HG03175 (cell line): Measurements from ENCODE around the gene COL15A1.

Experiments
- ATAC-seq: cut with Tn5 transposase; IDR thresholded peaks from one replicate; pipeline ENCODE4 v1.9.1; 2021; ENCODE audit warnings: mild to moderate bottlenecking, moderate library complexity; ENCODE audit not compliant: unreplicated experiment

The COL15A1 gene

DNA sequence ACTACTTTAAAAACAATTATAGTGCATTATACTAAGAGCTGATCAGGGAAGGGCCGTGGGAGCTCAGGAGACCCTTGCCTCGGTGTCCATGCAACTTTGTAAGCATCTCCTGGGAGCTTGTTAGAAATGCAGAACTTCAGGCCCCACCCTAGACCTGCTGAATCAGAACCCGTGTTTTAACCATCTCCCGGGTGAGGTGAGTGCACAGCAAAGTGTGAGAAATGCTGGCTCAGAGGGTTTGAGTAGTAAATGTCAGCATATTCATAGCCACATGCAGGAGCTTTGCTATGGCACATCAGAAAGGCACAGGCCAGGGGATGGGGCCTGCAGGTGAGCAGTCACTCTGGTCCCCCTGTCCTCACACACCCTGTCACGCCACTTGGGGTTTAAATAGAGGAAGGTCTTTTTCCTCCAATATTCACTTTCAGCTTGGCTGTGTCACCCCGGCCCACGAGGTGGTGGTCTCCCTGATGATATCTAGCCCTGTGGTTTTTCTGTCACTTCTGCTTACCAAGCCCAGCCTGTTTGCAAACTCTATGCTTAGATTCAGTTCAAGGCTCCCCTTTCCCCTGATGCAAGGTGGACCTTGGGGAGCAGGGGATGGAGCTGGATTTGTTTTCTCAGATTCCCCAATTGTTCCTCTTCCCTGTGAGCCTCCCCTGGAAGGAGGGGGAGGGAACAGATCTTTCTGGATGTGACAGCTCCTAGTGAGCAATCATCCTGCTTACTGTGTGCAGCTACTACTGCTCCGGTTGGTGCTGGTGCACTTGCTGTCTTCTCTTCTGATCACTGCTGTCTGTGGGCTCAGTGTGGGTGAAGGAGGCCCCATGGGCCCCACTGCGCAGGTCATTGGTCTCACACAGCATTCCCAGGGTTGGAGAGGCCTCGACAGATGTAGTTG is 109.4 kb downstream of the COL15A1 start:
- ATAC-seq, result no peak

DNA sequence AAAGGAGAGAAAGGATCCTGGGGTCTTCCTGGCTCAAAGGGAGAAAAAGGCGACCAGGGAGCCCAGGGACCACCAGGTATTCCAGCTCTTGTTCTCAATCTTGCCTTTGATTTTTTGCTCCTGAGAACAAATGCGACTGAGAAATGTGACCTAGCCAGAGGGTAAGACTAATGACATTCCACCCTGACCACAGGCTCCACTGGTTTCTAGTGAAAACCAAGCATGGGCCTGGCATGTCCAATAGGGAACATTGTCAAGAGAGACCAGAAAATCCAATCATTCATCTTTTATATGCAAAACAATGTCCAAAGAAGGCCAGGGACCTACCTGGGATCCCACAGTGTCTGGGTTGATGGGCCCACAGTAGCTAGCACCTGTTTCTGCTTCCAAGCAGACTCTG is 110.9 kb downstream of the COL15A1 start:
- ATAC-seq, result no peak

DNA sequence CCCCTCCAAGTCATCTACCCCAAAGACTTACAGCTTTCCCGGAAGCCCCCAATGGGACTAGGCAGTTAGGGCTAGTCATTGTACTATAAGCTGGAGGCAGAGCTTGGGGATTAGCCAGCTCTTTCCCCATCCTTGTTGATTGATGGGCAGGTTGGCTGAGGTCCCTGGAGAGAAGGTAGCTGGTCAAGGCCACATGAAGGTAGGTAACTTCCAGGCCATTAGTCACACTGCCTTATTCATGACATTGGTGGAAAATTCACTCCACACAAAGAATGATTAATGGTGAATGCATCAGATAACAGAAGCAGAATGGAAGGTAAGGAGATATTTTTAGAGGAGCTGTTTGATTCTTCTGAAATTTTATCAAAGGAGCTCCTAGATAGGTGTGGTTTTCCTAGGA is 111.7 kb downstream of the COL15A1 start:
- ATAC-seq, result no peak

DNA sequence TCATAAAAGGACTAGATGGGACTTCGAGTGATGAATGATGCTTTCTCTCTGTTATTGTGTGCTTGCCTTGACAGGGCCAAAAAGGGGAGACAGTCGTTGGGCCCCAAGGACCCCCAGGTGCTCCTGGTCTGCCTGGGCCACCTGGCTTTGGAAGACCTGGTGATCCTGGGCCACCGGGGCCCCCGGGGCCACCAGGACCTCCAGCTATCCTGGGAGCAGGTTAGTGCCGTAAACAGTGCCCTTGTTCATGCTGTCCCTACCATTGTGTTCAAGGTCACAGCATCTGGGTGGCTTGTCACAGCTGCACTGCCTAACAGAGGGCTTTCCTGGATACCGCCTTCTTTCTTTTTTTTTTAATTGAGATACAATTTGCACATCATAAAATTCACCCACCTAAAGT is 112.5 kb downstream of the COL15A1 start:
- ATAC-seq, result no peak

DNA sequence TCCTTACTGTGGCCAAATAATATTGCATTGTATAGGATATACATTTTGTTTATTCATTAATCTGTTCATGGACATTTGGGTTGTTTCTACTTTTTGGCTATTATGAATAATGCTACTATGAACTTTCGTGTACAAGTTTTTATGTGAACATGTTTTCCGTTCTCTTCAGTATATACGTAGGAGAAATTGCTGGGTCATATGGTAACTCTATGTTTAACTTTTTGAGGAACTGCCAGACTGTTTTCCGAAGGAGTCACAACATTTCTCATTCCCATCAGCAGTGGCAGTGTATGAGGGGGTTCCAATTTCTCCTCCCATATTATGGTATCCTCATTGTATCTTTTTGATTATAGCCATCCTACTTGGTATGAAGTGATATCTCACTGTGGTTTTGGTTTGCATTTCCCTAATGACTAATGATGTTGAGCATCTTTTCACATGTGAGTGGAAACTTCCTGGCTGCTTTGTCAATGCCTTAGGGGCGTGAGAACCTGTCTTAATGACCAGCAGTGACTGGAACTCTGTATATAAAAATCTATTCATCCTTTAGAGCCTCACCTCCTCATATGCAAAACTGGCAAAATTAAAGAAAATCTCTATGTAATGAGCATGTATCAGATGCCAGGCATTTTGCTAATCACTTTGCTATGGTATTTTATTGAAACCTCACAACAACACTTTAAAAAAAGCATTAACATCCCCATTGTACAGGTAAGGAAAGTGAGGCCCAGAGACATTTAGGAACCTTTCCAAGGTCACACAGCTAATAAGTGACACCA is 113.4 kb downstream of the COL15A1 start:
- ATAC-seq, result peak; percentile 39

DNA sequence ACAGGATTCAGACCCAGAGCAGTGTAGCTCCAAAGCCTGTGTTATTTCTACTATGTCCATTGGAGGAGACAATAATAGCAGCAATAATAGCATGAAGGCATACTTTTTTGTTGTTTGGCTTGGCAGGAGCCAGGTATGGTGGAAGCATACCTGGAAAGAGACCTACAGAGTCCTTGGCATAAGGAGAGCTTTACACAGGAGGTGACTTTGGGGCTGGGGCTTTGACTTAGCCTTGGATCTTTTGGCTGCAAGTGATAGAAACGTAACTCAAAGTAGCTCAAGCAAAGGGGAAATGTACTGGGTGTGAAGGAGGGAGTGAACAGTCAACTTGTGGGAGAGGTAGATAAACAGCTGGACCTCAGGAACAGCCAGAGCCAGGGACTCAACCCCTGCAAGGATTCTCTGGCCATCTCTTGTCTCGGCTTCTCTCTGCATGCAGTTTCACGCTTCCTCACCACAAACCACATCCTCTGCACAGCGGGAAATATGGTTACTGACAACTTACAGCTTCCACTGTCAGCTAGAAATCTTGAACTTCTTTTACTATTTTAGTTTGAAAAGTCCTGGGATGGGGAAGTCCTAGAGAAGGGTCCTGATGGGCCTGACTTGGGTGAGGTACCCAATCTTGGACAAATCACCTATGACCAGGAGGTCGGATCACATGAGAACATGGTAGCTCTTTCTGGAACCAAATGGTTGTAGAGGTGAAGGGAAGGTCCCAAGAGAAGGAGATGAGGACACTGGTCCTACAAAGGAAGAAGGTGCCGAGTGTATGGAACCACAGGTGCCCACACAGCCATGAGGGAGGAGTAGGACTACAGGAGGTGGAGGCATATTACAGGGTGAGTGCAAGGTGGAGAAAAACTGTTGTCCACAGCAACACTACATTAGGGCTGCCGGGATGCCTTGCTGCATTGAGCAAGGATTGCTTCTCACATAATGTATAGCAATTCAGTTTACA is 114.2 kb downstream of the COL15A1 start:
- ATAC-seq, result peak; percentile 81

DNA sequence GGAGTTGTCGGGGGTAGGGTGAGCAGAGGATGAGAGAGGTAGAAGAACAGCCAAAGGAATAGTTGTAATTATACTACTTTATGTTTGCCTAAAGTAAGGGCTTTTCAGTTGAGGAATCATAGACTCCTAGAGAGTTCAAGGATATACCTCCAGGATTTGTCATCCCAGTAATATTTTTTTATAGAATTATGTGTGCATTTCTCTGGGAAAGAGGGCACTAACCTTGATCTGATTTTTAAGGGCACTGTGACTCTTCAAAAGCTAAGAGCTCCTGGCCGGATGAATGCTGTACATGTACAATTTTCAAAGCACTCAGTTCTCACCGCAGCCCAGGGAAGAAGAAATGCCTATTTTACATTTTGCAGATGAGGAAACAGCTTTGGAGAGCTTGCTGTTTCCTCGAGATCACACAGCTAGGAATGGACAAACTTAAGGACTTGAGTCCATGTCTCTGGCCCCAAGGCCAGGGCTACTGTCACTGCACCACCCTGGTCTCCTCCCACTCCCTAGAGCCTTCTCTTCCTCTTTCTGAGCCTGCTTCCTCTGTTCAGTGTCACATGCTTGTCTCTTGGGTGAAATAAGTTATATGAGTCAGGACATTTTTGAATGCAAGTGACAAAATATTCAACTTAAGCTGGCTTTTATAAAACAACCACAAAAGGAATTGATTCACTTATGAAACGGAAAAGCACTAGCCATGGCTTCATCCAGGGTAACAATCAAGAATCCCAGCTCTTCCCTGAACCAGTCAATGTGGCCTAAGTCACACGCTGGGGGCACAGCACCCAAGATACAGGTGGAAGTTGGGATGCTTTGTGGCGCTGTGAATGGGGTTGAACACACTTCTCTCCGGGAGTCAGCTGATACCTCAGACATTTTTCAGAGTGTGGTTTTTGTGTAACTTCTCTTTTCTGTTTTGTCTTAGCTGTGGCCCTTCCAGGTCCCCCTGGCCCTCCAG is 115.5 kb downstream of the COL15A1 start:
- ATAC-seq, result peak; percentile 72

DNA sequence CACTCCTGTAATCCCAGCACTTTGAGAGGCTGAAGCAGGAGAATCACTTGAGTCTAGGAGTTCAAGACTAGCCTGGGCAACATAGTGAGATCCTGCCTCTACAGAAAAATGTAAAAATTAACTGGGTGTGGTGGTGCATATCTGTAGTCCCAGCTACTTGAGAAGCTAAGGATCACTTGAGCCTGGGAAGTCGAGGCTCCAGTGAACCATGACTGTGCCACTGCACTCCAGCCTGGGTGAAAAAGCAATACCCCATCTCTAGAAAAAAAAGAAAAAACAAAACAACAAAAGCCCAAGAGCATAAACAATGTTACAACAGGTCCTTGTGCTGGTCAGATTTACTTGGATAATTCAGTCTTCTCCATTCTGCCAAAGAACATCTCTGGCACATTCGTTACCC is 116.9 kb downstream of the COL15A1 start:
- ATAC-seq, result no peak

DNA sequence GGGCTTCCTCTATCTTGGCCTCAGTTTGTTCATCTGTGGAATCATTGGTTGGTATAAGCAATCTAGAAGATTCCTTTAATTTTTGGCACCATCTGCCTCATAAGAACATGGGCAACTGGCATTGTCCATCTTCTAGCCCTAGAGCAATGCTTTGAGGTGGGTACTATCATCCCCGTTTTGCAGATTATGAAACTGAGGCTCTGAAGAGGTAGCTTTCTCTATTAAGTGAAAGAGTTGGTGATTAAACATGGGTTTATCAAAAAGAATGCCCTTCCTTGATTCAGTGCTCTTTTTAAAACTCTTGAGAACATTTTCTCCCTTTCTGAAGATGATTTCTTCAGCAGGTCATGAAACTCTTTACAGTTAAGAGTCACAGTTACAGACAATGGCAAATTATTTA is 118.8 kb downstream of the COL15A1 start:
- no peak for ATAC-seq

DNA sequence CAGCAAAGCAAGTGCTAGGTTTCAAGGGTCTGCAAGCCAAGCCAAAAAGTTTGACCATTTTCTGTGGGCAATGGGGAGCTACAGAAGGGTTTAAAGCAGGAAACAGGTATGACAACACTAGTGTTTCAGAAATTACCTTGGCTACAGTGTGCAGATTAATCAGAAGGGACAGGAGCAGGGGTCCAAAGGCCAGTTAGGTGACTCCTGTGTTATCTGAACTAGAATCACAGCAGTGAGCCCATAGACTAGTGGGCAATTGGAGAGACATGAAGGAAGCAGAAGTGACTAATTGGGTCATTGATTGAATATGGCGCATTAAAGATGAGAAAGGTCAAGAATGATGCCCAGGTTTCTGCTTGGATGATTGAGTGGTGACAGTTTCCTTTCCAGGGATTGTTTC is 119.8 kb downstream of the COL15A1 start:
- ATAC-seq, result no peak

DNA sequence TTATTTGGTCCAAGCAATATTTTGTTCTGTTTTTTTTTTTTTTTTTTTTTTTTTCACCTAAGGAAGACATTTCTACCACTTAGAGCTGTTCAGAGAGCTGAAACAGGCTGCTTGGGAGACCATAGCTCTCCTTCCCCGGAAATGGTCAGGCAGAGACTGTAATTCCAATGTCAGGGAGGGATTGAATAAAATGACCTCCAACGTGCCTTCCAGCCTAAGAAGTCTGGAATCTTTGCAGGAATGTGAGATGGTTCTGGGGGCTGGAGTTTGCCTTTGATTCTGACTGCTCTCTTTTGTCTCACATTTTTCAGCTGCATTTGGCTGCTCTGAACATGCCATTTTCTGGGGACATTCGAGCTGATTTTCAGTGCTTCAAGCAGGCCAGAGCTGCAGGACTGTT is 122.9 kb downstream of the COL15A1 start:
- no peak for ATAC-seq

DNA sequence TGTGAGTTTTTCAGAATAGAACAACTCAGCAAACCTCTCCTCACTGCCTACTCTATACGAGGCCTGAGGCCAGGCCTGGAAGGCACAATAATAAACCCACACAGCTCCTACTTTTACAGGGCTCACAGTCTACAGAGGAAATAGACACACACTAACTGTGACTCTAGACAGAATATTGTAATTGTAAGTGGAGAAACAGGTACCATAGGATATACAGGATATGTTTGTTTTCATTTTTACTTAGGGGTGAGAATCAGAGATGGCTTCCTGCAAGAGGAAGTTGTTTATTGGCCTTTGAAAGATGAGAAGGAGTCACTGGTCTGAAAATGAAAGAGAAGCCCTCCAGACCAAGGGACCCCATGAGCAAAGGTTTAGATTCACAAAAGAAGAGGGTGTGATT is 125.4 kb downstream of the COL15A1 start:
- no peak for ATAC-seq

DNA sequence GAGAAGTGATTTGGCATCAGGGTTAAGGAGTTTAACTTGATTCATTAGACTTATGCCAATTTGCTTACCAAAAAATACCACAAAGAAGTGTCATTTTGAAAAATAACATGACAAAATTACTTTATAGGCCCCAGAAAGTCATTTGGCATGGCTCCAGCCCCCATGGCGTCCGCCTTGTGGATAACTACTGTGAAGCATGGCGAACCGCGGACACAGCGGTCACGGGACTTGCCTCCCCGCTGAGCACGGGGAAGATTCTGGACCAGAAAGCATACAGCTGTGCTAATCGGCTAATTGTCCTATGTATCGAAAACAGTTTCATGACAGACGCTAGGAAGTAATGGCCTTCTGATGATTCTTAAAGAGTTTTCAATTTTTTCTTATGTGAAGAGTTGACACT is 125.8 kb downstream of the COL15A1 start:
- ATAC-seq, result no peak

DNA sequence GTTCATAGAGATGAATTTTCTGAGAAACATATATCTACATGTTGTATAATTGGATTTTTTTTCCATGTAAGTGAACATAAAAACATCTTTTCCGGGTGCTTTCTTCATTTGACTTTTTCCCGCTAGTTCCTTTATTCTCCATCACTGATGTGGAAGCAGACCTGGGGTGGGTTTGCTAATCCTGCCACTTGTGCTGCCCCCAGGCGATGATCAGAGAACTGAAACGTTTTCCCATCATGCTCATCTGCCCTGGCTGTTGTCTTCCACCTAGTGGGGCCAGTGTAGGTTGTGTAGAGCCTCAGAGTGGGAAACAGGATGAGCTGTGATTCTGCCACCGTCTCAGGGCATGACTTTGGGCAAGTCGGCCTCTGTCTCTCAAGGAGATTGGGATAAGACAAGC is 127.0 kb downstream of the COL15A1 start:
- ATAC-seq, result no peak

DNA sequence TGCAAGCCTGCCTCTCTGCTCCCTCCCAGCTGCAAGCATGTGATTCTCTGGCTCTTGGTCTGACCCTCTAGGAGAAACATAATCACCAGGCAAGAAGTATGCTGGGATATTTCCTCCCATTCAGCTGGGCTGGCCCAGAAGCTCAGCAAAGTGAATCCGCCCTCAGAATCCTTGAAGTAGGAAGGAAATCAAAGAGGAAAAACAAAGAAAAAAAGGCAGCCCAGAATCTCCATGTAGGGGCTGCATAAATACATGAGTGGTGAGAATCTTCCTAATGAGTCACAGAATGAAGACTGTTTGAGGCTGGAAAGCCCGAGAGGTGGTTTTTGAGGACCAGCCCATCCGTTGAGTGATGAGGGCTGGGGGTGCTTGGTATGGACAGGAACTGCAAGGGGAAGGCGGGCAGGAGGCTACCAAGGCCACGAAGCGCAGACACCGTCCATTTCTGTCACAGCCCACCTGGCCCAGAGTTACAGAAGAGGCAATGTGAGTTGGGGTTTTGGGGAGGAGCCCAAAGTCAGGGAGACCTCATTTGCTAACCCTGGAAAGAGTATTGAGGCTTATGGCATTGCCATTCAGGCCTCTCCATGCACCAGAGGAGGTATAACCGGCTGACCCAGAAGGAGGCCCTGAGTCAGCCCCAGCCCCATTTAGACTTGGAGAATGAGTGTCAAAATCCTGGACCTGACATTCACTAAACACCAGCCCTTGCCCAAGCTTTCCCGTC is 127.8 kb downstream of the COL15A1 start:
- no peak for ATAC-seq

DNA sequence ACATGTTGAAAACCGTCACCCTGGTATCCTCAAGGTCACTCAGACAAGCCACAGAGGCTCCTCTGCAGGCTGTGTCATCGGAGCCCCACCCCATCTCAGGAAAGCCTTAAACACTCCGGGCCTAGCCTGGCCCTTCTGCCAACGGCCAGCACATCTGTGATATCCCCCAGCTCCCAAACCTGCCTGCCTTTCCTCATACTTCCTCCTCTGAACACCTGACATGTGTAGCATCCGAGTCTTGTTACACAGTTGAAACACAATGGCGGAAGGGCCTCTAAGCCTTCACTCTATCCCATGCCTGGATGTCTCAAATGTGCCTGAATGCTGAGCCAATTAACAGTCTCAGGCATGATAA is 128.3 kb downstream of the COL15A1 start:
- ATAC-seq, result no peak

DNA sequence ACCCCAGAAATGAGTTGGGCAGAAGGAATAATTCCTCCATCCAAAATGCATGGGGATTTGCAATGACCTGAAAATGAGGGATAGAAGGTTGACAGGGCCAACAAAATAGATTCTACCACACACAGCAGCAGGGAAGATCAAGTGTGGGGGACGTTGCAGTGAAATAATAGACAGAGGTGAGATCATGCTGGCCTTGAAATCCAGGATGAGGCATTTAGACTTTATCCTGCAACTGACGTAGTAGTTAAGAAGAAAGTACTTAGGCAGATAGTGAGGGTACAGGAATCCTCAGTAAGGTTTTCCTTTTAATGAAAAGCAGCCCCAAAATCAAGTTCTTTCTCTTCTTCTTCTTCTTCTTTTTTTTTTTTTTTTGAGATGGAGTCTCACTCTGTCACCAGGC is 129.6 kb downstream of the COL15A1 start:
- ATAC-seq, result no peak

DNA sequence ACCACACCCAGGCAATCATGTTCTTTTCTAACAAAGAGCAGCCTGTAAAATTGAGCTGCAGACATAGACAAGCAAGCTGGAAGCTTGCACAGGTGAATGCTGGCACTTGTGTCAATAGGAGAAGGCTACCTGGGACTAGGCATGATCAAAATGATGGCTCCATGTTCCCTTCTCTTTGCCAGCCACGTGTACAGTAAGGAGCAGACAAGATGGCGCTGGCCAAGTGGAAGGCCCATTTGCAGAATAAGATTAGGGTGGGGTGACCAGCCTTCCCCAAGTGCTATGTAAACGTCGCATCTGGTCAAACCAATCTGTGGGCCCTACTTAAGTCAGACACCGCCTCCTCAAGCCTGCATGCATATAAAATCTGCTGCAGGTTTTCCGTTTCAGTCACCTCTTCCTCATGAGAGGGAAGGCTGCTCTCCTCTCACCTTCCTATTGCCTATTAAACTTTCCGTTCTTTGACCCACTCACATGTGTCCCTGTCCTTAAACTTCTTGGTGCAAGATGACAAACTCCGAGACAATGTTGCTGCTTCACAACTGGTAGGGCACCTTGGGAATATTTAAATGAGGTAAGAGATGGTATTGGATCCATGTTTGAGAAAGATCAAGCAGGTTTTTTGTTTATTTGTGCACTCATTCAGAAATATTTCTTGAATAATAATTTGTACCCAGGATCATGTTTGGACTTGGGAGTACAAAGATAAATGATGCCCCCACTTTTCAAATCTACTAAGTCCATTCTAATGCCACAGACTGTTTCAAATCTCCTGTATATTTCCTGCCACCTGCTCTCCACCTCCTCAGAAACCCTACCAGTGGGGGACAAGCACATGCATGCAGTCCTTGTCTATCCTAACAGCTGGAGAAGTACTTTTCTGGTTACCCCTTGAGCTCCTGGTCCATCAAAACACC is 130.5 kb downstream of the COL15A1 start:
- no peak for ATAC-seq
